Natural killer cell (primary cell): ENCODE results near the gene KCNQ1OT1. TPM values are rescaled to one million over a fixed set of nuclear protein-coding genes. Genes with fewer than 3 reads are reported as not detected.

Experiments
- ATAC-seq, 3 donors: fragments of 150-1000 bp in 2 of 3; fragments of 200-7000 bp in 1 of 3; cut with Tn5 transposase; 1 replicate in 1 of 3; 2 replicates in 2 of 3; pipeline ENCODE4 v1.10.0; 2021; ENCODE audit warnings: mild to moderate bottlenecking in 2 of 3, moderate library complexity in 2 of 3
- DNase-seq, 2 donors: peaks; one replicate each; pipeline versions ENCODE4 v3.0.0 to v3.0.0-alpha.2; 2013 to 2021; ENCODE audit warnings: mixed read lengths in 1 of 2
- H3K27ac ChIP-seq: one replicate; pipeline ENCODE4 v1.5.1; 2013; ENCODE audit warnings: mild to moderate bottlenecking, low read length
- H3K27me3 ChIP-seq: one replicate; pipeline ENCODE4 v1.6.1; 2013; ENCODE audit warnings: low read length; ENCODE audit not compliant: control insufficient read depth, insufficient read depth
- H3K36me3 ChIP-seq: one replicate; pipeline ENCODE4 v1.6.1; 2013; ENCODE audit warnings: low read length; ENCODE audit not compliant: control insufficient read depth, insufficient read depth
- H3K4me1 ChIP-seq: one replicate; pipeline ENCODE4 v1.6.1; 2013; ENCODE audit warnings: low read length; ENCODE audit not compliant: control insufficient read depth, insufficient read depth
- H3K4me3 ChIP-seq: one replicate; pipeline ENCODE4 v1.5.1; 2013; ENCODE audit warnings: low read length
- H3K9me3 ChIP-seq: one replicate; pipeline ENCODE4 v1.6.1; 2013; ENCODE audit warnings: low read length; ENCODE audit not compliant: control insufficient read depth, insufficient read depth
- H3K27ac Mint-ChIP-seq, 2 donors: one replicate each; pipeline ENCODE4 v1.8.0; 2022; ENCODE audit warnings: mild to moderate bottlenecking in 2 of 2, mixed read lengths in 2 of 2, moderate library complexity in 1 of 2
- H3K27me3 Mint-ChIP-seq, 2 donors: one replicate each; pipeline ENCODE4 v1.8.0; 2022; ENCODE audit warnings: low read depth in 2 of 2, mixed read lengths in 2 of 2
- H3K36me3 Mint-ChIP-seq: one replicate; pipeline ENCODE4 v1.8.0; 2022; ENCODE audit warnings: mixed read lengths
- H3K4me1 Mint-ChIP-seq, 2 donors: one replicate each; pipeline ENCODE4 v1.8.0; 2022; ENCODE audit warnings: mixed read lengths in 2 of 2
- H3K4me3 Mint-ChIP-seq: one replicate; pipeline ENCODE4 v1.8.0; 2022; ENCODE audit warnings: mild to moderate bottlenecking, moderate library complexity, mixed read lengths
- H3K9me3 Mint-ChIP-seq, 2 donors: one replicate each; pipeline ENCODE4 v1.8.0; 2022; ENCODE audit warnings: mixed read lengths in 2 of 2
- CTCF ChIP-seq: fragments of 200-600 bp; IDR thresholded peaks from one replicate; pipeline ENCODE4 v1.8.0; 2022; ENCODE audit warnings: antibody characterized with exemption
- WGBS: methylation state at CpG from one replicate; pipeline ENCODE4 v1.1.7; 2013; ENCODE audit warnings: missing lambda C conversion rate; ENCODE audit not compliant: insufficient coverage; 5-methylcytosine and 5-hydroxymethylcytosine counted together
- intact Hi-C: fragments of 100-400 bp; cut with micrococcal nuclease; formaldehyde crosslinking; loops from one replicate; pipeline ENCODE4 v1.14.2; 2022
- total RNA-seq, 4 donors: library from RNA; stranded (reverse); fragments of 120-200 nt in 1 of 4; gene quantifications; one replicate each; pipeline versions ENCODE4 v1.2.3 to v1.2.4, GENCODE V29; 2013 to 2022

KCNQ1OT1 gene
- total RNA-seq, 3 donors from 2014 or later (not counting 1 experiment from before 2014, with no cell fraction given), result 0.72 to 0.78 (median 0.75) TPM

- H3K27ac ChIP-seq, result no peak overlapping the region
- no peak for TF ChIP-seq CTCF
- no peaks in the 10 kb centered on the region for H3K36me3 ChIP-seq
- Mint-ChIP-seq H3K9me3 (peaks cover 9 to 27% of the 10 kb centered on the region in 2 donors), H3K36me3 (peaks cover 35% of the 10 kb centered on the region), H3K4me3 (no peak overlapping the region), H3K27ac (no peak overlapping the region), H3K27me3 (peaks cover 22 to 24% of the 10 kb centered on the region in 2 donors), H3K4me1 (no peaks in the 10 kb centered on the region)
- H3K4me3 ChIP-seq, result no peak overlapping the region
- ATAC-seq (no peak), DNase-seq (no peak)
- H3K4me1 ChIP-seq, result no peaks in the 10 kb centered on the region
- H3K27me3 ChIP-seq, result no peaks in the 10 kb centered on the region
- intact Hi-C loops, result no loop called here
- 97% methylated on average over 4 of the region's 4 CpGs for WGBS
- peaks cover 16% of the 10 kb centered on the region for H3K9me3 ChIP-seq
Measured at GRCh38 chr11:2651054-2651617, 48.7 kb downstream of the KCNQ1OT1 start.

GRCh38 chr11:2650343-2650867 is 49.4 kb downstream of the KCNQ1OT1 start:
- intact Hi-C loops, result no loop called here
- ATAC-seq, result no peak
- Histone ChIP-seq H3K4me3 (no peak overlapping the region), H3K27ac (no peak overlapping the region), H3K36me3 (no peaks in the 10 kb centered on the region), H3K9me3 (peaks cover 20% of the 10 kb centered on the region), H3K27me3 (no peaks in the 10 kb centered on the region), H3K4me1 (no peaks in the 10 kb centered on the region)
- H3K4me3 Mint-ChIP-seq, result no peak overlapping the region
- no peak for TF ChIP-seq CTCF
- H3K36me3 Mint-ChIP-seq, result peaks cover 35% of the 10 kb centered on the region
- no CpG with 5 or more reads among the region's 2 CpGs for WGBS
- DNase-seq, result no peak
- H3K9me3 Mint-ChIP-seq, result peaks cover 9 to 27% of the 10 kb centered on the region in 2 donors
- peaks cover 18 to 23% of the 10 kb centered on the region in 2 donors for H3K27me3 Mint-ChIP-seq
- H3K4me1 Mint-ChIP-seq, result no peaks in the 10 kb centered on the region
- H3K27ac Mint-ChIP-seq, result no peak overlapping the region

GRCh38 chr11:2649848-2650247 is 49.9 kb downstream of the KCNQ1OT1 start:
- Histone ChIP-seq H3K9me3 (peaks cover 26% of the 10 kb centered on the region), H3K36me3 (no peaks in the 10 kb centered on the region), H3K4me1 (no peaks in the 10 kb centered on the region), H3K27me3 (no peaks in the 10 kb centered on the region), H3K4me3 (no peak overlapping the region), H3K27ac (no peak overlapping the region)
- no peaks in the 10 kb centered on the region for H3K4me1 Mint-ChIP-seq
- peaks cover 35% of the 10 kb centered on the region for H3K36me3 Mint-ChIP-seq
- H3K27me3 Mint-ChIP-seq, result peaks cover 18 to 23% of the 10 kb centered on the region in 2 donors
- intact Hi-C loops, result no loop called here
- no peak for TF ChIP-seq CTCF
- 100% methylated on average over 1 of the region's 2 CpGs for WGBS
- no peak overlapping the region for H3K27ac Mint-ChIP-seq
- H3K4me3 Mint-ChIP-seq, result no peak overlapping the region
- no peak for DNase-seq
- no peak for ATAC-seq
- H3K9me3 Mint-ChIP-seq, result peaks cover 9 to 27% of the 10 kb centered on the region in 2 donors

GRCh38 chr11:2649400-2649799 is 50.4 kb downstream of the KCNQ1OT1 start:
- ATAC-seq (no peak), DNase-seq (no peak)
- peaks cover 31% of the 10 kb centered on the region for H3K9me3 ChIP-seq
- no peaks in the 10 kb centered on the region for H3K27me3 ChIP-seq
- Mint-ChIP-seq H3K4me3 (no peak overlapping the region), H3K27ac (no peak overlapping the region), H3K27me3 (peaks cover 18 to 19% of the 10 kb centered on the region in 2 donors), H3K4me1 (no peaks in the 10 kb centered on the region), H3K9me3 (peaks cover 9 to 29% of the 10 kb centered on the region in 2 donors), H3K36me3 (peaks cover 36% of the 10 kb centered on the region)
- no peaks in the 10 kb centered on the region for H3K36me3 ChIP-seq
- H3K27ac ChIP-seq, result no peak overlapping the region
- intact Hi-C loops, result no loop called here
- H3K4me1 ChIP-seq, result no peaks in the 10 kb centered on the region
- no peak overlapping the region for H3K4me3 ChIP-seq
- TF ChIP-seq CTCF, result no peak
